Bone marrow (tissue), 2 donors: ENCODE data around the gene PTPRN2.
"Not testable (repeated sequence)": the region's sequence is repeated elsewhere in the genome, so short reads cannot be mapped to it uniquely, and the experiment has no call there.

Source experiments
- DNase-seq, 2 donors: peaks; one replicate each; lab custom pipeline; 2025; lab: John Stamatoyannopoulos, UW

Gene PTPRN2

DNA sequence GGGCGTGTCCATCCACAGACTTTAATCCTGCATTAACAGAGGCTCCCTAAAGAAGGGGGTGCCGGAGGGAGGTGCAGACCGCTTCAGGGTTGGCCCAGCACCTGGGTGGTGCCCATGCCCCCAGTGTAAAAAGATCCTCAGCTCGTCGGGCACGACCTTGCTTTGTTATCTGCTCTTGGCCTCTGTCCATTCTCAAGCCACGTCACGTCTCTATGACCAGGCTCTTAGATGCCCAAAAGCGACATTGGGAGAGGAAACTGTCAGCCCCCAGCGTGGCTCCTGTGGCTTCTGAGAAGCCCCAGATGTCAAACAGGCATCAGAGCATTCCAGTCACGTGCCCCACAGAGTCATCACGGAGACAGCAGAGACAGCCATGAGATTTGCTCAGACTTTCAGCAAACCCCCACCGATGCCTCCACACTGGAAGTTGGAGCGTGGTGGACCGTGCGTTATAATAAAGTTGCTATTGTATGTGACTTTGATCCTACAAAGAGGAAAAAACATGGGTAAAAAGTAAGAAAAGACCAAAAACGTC lies 55.5 kb downstream of the PTPRN2 start:
- no peak for DNase-seq

- no peak for DNase-seq
These were observed 56.0 kb downstream of the PTPRN2 start for GRCh38 chr7:158531661-158532060.

- no peak for DNase-seq
These were observed 56.6 kb downstream of the PTPRN2 start for GRCh38 chr7:158530800-158531609.

DNA sequence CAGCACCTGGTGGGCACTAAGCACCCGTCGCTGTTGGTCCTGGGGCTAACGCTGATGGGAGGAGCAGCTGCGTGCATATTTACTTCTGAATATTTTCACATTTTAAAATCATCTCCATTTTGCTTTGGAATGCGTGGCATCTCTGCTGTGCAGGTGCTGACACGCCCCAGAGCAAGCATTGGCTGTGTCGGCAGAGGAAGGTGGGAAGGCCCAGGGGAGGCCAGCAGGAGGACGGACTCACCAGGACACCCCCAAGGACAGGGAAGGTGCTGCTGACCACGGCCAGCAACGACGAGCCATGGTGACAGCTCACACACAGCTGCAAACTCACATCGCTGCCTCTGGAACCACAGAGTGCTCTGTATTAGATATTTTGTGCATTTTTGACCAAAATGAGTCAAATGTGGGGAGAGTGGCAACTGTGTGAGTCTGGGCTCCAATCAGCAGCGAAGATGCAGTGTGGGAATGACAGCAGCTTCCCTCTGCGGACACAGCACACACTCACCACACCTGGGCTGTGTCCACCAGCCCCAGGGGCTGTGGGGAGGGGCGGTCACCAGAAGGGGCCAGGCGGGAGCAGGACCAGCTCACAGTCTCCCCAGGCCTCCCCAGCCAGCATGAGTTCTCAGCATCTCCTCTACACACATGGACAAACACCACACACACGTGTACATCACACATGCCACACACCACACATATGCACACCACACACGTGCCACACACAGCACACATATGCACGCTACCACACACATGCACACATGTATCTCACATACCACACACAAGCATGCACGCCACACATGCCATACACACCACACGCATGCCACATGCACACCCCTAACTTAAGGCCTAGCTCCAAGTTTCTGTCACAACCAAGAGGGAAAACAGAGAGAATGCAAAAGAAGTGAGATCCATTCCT lies 58.2 kb downstream of the PTPRN2 start:
- no peak for DNase-seq

GRCh38 chr7:158527915-158528502 lies 59.6 kb downstream of the PTPRN2 start:
- DNase-seq: no peak

DNA sequence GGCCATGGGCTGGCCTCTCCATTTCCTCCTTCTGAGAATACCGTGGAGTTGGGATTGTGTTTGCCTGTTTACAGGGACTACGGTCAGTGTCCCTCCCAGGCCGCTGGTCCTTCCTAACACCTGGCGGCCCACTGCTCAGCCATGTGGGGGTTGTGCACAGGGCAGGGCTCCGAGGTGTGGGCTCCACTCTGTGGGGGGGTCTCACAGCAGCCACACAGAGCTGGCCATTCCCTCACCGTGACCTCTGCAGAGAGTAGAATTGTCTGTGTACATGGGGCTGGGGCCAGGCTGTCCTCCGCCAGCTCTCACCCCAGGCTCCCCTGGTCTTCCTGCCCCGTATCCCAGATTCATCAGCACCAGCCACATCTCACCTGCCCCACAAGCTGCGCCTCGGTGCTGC lies 60.1 kb downstream of the PTPRN2 start:
- DNase-seq: no peak

- no peak for DNase-seq
These were observed 60.6 kb downstream of the PTPRN2 start for GRCh38 chr7:158527038-158527437.

DNA sequence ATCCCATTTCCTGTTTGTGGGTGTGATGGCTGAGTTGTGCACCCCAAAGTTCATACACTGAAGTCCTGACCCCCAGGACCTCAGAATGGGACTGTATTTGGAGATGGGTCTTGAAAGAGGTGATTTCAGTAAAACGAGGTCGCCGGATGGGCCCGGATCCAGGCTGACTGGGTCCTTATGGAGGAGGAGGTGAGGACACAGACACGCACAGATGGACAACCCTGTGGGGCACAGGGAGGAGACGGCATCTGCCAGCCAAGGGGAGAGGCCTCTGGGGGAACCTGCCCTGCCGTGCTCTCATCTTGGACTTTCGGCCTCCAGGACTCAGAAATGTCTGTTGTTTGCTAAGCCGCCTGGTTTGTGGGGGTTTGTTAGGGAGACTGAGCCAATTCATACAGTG lies 61.1 kb downstream of the PTPRN2 start:
- no peak for DNase-seq

GRCh38 chr7:158525648-158526484 lies 61.8 kb downstream of the PTPRN2 start:
- no peak for DNase-seq

GRCh38 chr7:158524749-158525635 lies 62.6 kb downstream of the PTPRN2 start:
- DNase-seq: no peak

DNA sequence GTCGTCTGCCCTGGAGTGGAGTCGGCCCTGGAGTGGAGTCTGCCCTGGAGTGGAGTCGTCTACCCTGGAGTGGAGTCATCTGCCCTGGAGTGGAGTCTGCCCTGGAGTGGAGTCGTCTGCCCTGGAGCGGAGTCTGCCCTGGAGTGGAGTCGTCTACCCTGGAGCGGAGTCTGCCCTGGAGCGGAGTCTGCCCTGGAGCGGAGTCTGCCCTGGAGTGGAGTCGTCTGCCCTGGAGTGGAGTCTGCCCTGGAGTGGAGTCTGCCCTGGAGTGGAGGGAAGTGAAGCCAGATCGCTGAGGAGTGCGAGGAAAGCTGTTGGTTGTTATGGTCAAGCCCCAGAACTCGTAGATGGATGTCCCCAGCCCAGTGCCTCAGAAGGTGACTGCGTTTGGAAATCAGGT lies 63.3 kb downstream of the PTPRN2 start:
- not testable (repeated sequence) for DNase-seq

- not testable (repeated sequence) for DNase-seq
These were observed 63.7 kb downstream of the PTPRN2 start for GRCh38 chr7:158523877-158524276.

GRCh38 chr7:158523165-158523856 lies 64.3 kb downstream of the PTPRN2 start:
- not testable (repeated sequence) for DNase-seq

DNA sequence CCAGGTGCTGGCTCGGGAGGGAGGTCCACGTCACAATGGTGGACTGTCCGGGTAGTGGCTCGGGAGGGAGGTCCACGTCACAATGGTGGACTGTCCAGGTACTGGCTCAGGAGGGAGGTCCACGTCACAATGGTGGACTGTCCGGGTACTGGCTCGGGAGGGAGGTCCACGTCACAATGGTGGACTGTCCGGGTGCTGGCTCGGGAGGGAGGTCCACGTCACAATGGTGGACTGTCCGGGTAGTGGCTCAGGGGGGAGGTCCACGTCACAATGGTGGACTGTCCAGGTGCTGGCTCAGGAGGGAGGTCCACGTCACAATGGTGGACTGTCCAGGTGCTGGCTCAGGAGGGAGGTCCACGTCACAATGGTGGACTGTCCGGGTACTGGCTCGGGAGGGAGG lies 65.8 kb downstream of the PTPRN2 start:
- DNase-seq: not testable (repeated sequence)

- DNase-seq: no peak
These were observed 66.8 kb downstream of the PTPRN2 start for GRCh38 chr7:158520825-158521224.

GRCh38 chr7:158519633-158520174 lies 67.9 kb downstream of the PTPRN2 start:
- no peak for DNase-seq

- no peak for DNase-seq
These were observed 68.5 kb downstream of the PTPRN2 start for GRCh38 chr7:158518980-158519632.

- DNase-seq: no peak
These were observed 70.1 kb downstream of the PTPRN2 start for GRCh38 chr7:158517571-158517970.

- no peak for DNase-seq
These were observed 70.6 kb downstream of the PTPRN2 start for GRCh38 chr7:158517072-158517471.
